Brain pericyte (primary cell): ENCODE results near the gene RSU1.

Source experiments
- DNase-seq: peaks from one replicate; pipeline ENCODE4 v3.0.0-alpha.2; 2012; ENCODE audit warnings: low read depth, low spot score

RSU1 gene

GRCh38 chr10:16822027-16822426 lies 4.8 kb upstream of the RSU1 start:
- DNase-seq: no peak

GRCh38 chr10:16820421-16820820 lies 3.2 kb upstream of the RSU1 start:
- no peak for DNase-seq

- no peak for DNase-seq
Observed at GRCh38 chr10:16820018-16820417, 2.8 kb upstream of the RSU1 start.

- DNase-seq: no peak
Observed at GRCh38 chr10:16819436-16819835, 2.2 kb upstream of the RSU1 start.

- DNase-seq: no peak
Observed at GRCh38 chr10:16819026-16819425, 1.8 kb upstream of the RSU1 start.

GRCh38 chr10:16816830-16817124 lies 447 bp downstream of the RSU1 start:
- DNase-seq: no peak

- DNase-seq: no peak
Observed at GRCh38 chr10:16816171-16816570, 1.1 kb downstream of the RSU1 start.

- DNase-seq: no peak
Observed at GRCh38 chr10:16814012-16814411, 3.2 kb downstream of the RSU1 start.

- DNase-seq: no peak
Observed at GRCh38 chr10:16812676-16813075, 4.5 kb downstream of the RSU1 start.

GRCh38 chr10:16811765-16812164 lies 5.5 kb downstream of the RSU1 start:
- DNase-seq: no peak

- no peak for DNase-seq
Observed at GRCh38 chr10:16811292-16811691, 5.9 kb downstream of the RSU1 start.

- no peak for DNase-seq
Observed at GRCh38 chr10:16809074-16809718, 8.0 kb downstream of the RSU1 start.

GRCh38 chr10:16804123-16804522 lies 13.1 kb downstream of the RSU1 start:
- DNase-seq: no peak

GRCh38 chr10:16803464-16803863 lies 13.8 kb downstream of the RSU1 start:
- DNase-seq: no peak

- no peak for DNase-seq
Observed at GRCh38 chr10:16799621-16800020, 17.6 kb downstream of the RSU1 start.

- DNase-seq: no peak
Observed at GRCh38 chr10:16798571-16798970, 18.7 kb downstream of the RSU1 start.

GRCh38 chr10:16795410-16796073 lies 21.7 kb downstream of the RSU1 start:
- DNase-seq: no peak

- DNase-seq: no peak
Observed at GRCh38 chr10:16794005-16794404, 23.2 kb downstream of the RSU1 start.

GRCh38 chr10:16792675-16793074 lies 24.5 kb downstream of the RSU1 start:
- DNase-seq: no peak

GRCh38 chr10:16789765-16790164 lies 27.5 kb downstream of the RSU1 start:
- DNase-seq: no peak

GRCh38 chr10:16789261-16789660 lies 28.0 kb downstream of the RSU1 start:
- no peak for DNase-seq

GRCh38 chr10:16788778-16789177 lies 28.4 kb downstream of the RSU1 start:
- DNase-seq: no peak

GRCh38 chr10:16788125-16788524 lies 29.1 kb downstream of the RSU1 start:
- DNase-seq: no peak

- no peak for DNase-seq
Observed at GRCh38 chr10:16787361-16787791, 29.8 kb downstream of the RSU1 start.
